HG03175 (cell line): ENCODE data around the gene PRND.

Experiments
- ATAC-seq: cut with Tn5 transposase; IDR thresholded peaks from one replicate; pipeline ENCODE4 v1.9.1; 2021; ENCODE audit warnings: mild to moderate bottlenecking, moderate library complexity; ENCODE audit not compliant: unreplicated experiment

Gene PRND

DNA sequence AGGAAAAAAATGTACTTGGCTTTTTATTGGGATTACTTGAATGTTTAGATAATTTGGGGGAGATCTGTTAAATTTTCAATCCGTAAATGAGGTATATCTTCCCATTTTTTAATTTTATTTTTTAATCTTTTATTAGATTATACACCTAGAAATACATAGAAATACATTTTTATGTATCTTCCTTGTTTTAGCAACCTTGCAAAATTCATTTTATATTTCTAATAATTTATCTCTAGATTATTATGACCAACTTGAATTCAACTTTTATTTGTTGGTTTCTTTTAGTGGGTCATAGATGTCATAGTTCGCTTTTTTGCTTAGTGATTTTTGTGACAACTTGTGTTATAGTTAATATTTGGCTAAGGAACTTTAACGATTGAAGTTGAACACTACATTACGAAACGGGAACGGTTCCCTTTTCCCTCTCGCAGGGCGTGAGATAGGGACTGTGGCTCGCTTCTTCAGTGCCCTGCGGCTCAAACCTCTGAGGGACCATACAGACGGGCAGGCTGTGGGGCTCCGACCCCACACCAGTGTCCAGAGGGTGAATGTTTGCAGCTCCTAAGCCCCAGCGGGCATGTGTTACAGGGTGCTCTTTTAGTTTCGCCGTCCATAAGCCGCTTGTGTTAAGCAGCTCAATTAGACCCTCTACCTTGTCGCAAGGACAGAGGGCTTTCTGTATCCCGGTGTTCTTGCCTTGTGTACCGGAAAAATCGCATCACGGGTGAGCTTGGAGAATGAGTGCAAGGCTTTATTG lies 53.8 kb downstream of the PRND start:
- no peak for ATAC-seq

DNA sequence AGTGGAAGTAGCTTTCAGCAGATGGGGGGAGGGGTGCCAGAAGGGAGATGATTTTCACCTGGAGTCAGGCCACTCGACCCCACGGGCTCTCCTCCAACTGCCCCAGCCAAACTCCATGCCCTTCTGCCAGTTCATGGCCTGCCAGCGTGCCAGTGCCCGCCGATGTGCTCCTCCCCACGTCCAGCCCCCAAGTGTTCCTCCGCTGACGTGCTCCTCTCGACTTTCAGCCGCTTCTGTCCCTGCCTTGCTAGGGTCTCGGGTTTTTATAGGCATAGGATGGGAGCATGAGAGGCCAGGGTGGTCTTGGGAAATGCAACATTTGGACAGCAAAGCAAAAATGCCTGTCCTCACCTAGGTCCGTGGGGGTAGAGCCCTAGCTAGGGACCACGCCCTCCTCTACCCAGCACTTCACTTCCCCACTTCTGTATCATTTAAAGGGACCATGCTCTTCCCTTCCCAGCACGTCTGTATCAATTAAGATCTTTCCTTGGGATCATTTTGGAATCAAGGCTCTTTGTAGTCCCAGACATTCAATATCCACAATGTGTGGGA lies 54.4 kb downstream of the PRND start:
- no peak for ATAC-seq
